GM23248 (cell line): Measurements from ENCODE around the gene ABCG8.

Experiments used
- EZH2 ChIP-seq: fragments of 200-600 bp; sonication (generic); IDR thresholded peaks from 2 replicates; pipeline ENCODE4 v1.6.1; 2018; ENCODE audit warnings: antibody characterized with exemption, mild to moderate bottlenecking; ENCODE audit not compliant: insufficient read depth, poor library complexity, severe bottlenecking
- EZH2phosphoT487 ChIP-seq: fragments of 200-600 bp; sonication (generic); IDR thresholded peaks from 2 replicates; pipeline ENCODE4 v1.6.1; 2018; ENCODE audit warnings: antibody characterized with exemption, moderate library complexity, mild to moderate bottlenecking, low read depth; ENCODE audit not compliant: insufficient read depth

DNA sequence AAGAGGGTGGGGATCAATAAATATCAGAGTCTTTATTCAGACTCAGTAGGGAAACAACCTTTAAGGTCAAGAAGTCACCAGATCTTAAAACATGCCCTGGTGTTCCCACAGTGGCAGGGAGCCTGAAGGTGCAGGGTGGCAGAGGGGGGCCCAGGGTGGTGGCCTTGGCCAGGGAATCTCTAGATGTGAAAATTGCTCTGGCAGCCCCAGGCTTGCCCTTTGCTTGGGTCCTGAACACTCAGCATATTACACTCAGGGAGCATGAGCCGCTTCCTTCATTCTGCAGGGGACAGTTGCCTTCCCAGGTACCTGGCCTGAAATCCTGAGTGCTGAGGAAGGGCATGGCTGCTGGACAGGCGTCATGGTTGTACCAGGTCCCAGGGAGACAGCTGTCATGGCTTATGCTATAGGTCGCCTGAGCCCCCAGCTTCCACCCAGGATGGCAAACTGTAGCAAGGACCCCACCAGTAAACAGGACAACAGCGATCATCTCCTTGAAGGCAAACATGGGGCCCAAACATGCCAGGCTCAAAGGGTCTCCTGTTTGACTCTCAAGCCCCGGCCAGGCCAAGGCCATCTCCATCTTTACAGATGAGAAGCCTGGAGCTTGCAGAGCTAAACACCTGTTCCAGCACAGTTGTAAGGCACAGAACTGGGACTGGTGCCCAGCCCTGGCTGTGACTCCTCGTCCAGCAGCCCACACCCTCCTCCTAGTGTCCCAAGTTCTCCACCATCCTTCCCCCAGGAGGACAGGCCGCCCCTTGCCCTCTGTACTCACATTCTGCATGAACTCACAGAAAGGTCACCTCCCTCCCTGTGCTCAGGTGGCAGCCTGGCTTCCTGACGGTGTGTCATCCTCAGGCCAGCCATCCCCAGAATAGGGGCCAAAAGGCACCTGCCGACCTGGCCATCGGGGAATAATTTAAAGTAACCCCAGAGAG is 14.6 kb downstream of the ABCG8 start:
- TF ChIP-seq EZH2 (no peak), EZH2phosphoT487 (no peak)
